SK-N-SH treated with all-trans-retinoic acid at 6 μM for 48 hours (cell line): Measurements from ENCODE around the gene CD180.

Source experiments
- ATAC-seq: fragments of 200-7000 bp; cut with Tn5 transposase; 3 replicates; pipeline ENCODE4 v1.9.1; 2020; ENCODE audit warnings: mild to moderate bottlenecking, moderate library complexity
- BACH2 ChIP-seq: fragments of 250-450 bp; sonication (Bioruptor Pico); IDR thresholded peaks from 2 replicates; pipeline ENCODE4 v1.9.0; 2021; ENCODE audit warnings: mild to moderate bottlenecking, borderline replicate concordance
- CSDC2 ChIP-seq: fragments of 250-450 bp; sonication (Bioruptor Pico); IDR thresholded peaks from 2 replicates; pipeline ENCODE4 v1.5.0; 2020; ENCODE audit warnings: mild to moderate bottlenecking, moderate library complexity
- ESRRG ChIP-seq: fragments of 250-450 bp; sonication (Bioruptor Pico); IDR thresholded peaks from 2 replicates; pipeline ENCODE4 v1.6.1; 2021; ENCODE audit warnings: mild to moderate bottlenecking
- GLIS3 ChIP-seq: fragments of 250-450 bp; sonication (Bioruptor Pico); IDR thresholded peaks from 2 replicates; pipeline ENCODE4 v1.5.0; 2020; ENCODE audit warnings: mild to moderate bottlenecking, moderate library complexity
- ISL1 ChIP-seq: fragments of 250-450 bp; sonication (Bioruptor Pico); IDR thresholded peaks from 2 replicates; pipeline ENCODE4 v2.1.2; 2022; ENCODE audit warnings: mild to moderate bottlenecking, moderate library complexity
- OSR1 ChIP-seq: fragments of 250-450 bp; sonication (Bioruptor Pico); IDR thresholded peaks from 2 replicates; pipeline ENCODE4 v1.8.0; 2022; ENCODE audit warnings: moderate library complexity, mild to moderate bottlenecking, inconsistent platforms
- PPARA ChIP-seq: fragments of 250-450 bp; sonication (Bioruptor Pico); IDR thresholded peaks from 2 replicates; pipeline ENCODE4 v1.5.0; 2020; ENCODE audit warnings: mild to moderate bottlenecking, borderline replicate concordance
- RARB ChIP-seq: fragments of 250-450 bp; sonication (Bioruptor Pico); IDR thresholded peaks from 2 replicates; pipeline ENCODE4 v1.8.0; 2021; ENCODE audit warnings: mild to moderate bottlenecking, moderate library complexity
- ZC3H10 ChIP-seq: fragments of 250-450 bp; sonication (Bioruptor Pico); IDR thresholded peaks from 2 replicates; pipeline ENCODE4 v1.5.1; 2021; ENCODE audit warnings: mild to moderate bottlenecking, moderate library complexity
- ZFP30 ChIP-seq: fragments of 450-650 bp; formaldehyde crosslinking; IDR thresholded peaks from 2 replicates; pipeline ENCODE4 v1.5.0; 2022; ENCODE audit warnings: mild to moderate bottlenecking, moderate library complexity
- ZNF565 ChIP-seq: fragments of 450-650 bp; formaldehyde crosslinking; conservative IDR thresholded peaks from 2 replicates; pipeline ENCODE4 v1.5.0; 2020; ENCODE audit warnings: low read depth, mild to moderate bottlenecking, moderate library complexity
- ZNF8 ChIP-seq: fragments of 450-650 bp; formaldehyde crosslinking; IDR thresholded peaks from 2 replicates; pipeline ENCODE4 v1.5.0; 2020; ENCODE audit warnings: mild to moderate bottlenecking, moderate library complexity
- TF ChIP-seq, protein P1 (sequence below): fragments of 250-450 bp; sonication (Bioruptor Pico); IDR thresholded peaks from 2 replicates; pipeline ENCODE4 v1.8.0; 2020; ENCODE audit warnings: mild to moderate bottlenecking, moderate library complexity, borderline replicate concordance
- TF ChIP-seq, protein P2 (sequence below): fragments of 250-450 bp; sonication (Bioruptor Pico); IDR thresholded peaks from 2 replicates; pipeline ENCODE4 v1.8.0; 2021; ENCODE audit warnings: low read depth, mild to moderate bottlenecking, moderate library complexity, borderline replicate concordance
- TF ChIP-seq, protein P3 (sequence below): fragments of 250-450 bp; sonication (Bioruptor Pico); IDR thresholded peaks from 2 replicates; pipeline ENCODE4 v1.5.1; 2021; ENCODE audit warnings: mild to moderate bottlenecking, moderate library complexity
- TF ChIP-seq, protein P4 (sequence below): fragments of 250-450 bp; sonication (Bioruptor Pico); IDR thresholded peaks from 2 replicates; pipeline ENCODE4 v1.5.0; 2020; ENCODE audit warnings: mild to moderate bottlenecking, moderate library complexity
- TF ChIP-seq, protein P5 (sequence below): fragments of 250-450 bp; sonication (Bioruptor Pico); IDR thresholded peaks from 2 replicates; pipeline ENCODE4 v1.5.1; 2020; ENCODE audit warnings: low read depth, mild to moderate bottlenecking, moderate library complexity

Gene CD180

DNA sequence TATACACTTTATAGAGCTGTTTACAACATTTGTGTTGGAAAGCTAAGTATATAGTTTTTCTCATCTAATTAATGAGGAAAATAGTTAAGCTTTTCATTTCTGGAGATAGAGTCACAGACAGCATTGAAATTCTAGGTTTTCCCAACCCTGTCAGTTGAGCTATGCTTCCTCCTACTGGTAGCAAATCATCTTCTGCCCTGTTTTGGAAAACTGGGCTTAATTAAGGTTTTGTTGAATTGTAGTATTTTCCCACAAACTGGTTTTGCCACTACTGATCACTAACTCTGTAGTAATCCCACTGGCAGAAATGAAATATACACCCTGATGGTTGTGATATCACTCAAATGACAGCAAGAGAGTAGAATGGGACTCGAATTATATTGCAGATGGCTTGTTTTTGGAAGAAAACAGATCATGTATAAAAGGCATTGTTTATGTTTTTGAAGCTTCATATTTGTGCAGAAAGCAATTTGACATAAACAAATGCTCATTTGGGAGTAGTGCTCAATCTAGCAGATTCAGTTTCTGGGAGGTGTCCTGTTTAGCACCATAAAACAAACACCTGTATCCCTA lies 46.6 kb downstream of the CD180 start (continued):
- TF ChIP-seq, protein P1, sequence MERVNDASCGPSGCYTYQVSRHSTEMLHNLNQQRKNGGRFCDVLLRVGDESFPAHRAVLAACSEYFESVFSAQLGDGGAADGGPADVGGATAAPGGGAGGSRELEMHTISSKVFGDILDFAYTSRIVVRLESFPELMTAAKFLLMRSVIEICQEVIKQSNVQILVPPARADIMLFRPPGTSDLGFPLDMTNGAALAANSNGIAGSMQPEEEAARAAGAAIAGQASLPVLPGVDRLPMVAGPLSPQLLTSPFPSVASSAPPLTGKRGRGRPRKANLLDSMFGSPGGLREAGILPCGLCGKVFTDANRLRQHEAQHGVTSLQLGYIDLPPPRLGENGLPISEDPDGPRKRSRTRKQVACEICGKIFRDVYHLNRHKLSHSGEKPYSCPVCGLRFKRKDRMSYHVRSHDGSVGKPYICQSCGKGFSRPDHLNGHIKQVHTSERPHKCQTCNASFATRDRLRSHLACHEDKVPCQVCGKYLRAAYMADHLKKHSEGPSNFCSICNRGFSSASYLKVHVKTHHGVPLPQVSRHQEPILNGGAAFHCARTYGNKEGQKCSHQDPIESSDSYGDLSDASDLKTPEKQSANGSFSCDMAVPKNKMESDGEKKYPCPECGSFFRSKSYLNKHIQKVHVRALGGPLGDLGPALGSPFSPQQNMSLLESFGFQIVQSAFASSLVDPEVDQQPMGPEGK = no peak
- no peak for TF ChIP-seq CSDC2 (CRISPR knock-in tag)
- no peak for TF ChIP-seq GLIS3 (CRISPR knock-in tag)
- no peak for TF ChIP-seq ESRRG (CRISPR knock-in tag)
- no peak for TF ChIP-seq ZNF565 (CRISPR knock-in tag)
- TF ChIP-seq, protein P2, sequence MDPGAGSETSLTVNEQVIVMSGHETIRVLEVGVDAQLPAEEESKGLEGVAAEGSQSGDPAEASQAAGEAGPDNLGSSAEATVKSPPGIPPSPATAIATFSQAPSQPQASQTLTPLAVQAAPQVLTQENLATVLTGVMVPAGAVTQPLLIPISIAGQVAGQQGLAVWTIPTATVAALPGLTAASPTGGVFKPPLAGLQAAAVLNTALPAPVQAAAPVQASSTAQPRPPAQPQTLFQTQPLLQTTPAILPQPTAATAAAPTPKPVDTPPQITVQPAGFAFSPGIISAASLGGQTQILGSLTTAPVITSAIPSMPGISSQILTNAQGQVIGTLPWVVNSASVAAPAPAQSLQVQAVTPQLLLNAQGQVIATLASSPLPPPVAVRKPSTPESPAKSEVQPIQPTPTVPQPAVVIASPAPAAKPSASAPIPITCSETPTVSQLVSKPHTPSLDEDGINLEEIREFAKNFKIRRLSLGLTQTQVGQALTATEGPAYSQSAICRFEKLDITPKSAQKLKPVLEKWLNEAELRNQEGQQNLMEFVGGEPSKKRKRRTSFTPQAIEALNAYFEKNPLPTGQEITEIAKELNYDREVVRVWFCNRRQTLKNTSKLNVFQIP (CRISPR knock-in tag) = no peak
- TF ChIP-seq ISL1 (CRISPR knock-in tag) = no peak
- TF ChIP-seq ZFP30 (CRISPR knock-in tag) = no peak

DNA sequence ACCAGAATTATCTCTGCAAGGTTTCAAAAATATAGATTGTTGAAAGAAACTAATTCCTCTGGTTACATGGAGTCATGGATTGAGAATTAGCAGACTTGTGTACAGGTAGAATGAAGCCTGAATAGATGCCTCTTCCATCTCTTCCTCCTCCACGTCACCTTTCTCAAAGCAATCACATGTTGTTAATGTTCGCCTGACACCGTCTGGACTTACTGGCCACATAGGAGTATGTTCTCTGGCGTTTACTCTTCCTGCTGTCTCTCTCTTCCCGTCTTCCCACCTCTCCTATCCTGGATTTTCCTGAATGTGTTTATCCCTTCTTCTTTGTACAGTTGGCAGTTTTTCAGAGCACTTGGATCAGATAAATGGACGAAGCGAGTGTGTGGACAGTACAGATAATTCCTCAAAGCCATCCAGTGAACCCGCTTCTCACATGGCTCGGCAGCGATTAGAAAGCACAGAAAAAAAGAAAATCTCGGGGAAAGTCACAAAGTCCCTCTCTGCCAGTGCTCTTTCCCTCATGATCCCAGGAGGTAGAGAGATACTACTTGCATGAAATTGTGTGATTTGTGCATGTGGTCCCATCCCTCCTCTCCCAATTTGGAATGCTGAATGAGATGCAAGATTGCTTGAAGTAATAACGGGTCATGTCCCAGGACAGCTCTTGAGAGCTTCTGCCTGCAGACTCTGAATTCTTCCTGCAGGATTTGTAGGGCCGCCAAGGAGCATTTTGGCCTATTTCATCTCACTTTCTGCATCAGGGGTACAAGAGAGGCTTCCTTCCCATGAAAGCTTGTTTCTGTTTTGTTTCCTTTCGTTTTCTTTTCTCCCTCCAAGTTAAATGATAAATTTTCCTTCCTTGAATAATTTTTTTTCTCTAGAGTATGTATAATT lies 47.3 kb downstream of the CD180 start:
- no peak for TF ChIP-seq ZNF8 (CRISPR knock-in tag)
- TF ChIP-seq, protein P1 = no peak
- TF ChIP-seq BACH2 (CRISPR knock-in tag) = no peak
- TF ChIP-seq GLIS3 (CRISPR knock-in tag) = no peak
- TF ChIP-seq, protein P2 (CRISPR knock-in tag) = no peak
- no peak for TF ChIP-seq RARB (CRISPR knock-in tag)
- no peak for TF ChIP-seq OSR1 (CRISPR knock-in tag)
- TF ChIP-seq, protein P3, sequence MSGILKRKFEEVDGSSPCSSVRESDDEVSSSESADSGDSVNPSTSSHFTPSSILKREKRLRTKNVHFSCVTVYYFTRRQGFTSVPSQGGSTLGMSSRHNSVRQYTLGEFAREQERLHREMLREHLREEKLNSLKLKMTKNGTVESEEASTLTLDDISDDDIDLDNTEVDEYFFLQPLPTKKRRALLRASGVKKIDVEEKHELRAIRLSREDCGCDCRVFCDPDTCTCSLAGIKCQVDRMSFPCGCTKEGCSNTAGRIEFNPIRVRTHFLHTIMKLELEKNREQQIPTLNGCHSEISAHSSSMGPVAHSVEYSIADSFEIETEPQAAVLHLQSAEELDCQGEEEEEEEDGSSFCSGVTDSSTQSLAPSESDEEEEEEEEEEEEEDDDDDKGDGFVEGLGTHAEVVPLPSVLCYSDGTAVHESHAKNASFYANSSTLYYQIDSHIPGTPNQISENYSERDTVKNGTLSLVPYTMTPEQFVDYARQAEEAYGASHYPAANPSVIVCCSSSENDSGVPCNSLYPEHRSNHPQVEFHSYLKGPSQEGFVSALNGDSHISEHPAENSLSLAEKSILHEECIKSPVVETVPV (CRISPR knock-in tag) = no peak
- TF ChIP-seq, protein P4, sequence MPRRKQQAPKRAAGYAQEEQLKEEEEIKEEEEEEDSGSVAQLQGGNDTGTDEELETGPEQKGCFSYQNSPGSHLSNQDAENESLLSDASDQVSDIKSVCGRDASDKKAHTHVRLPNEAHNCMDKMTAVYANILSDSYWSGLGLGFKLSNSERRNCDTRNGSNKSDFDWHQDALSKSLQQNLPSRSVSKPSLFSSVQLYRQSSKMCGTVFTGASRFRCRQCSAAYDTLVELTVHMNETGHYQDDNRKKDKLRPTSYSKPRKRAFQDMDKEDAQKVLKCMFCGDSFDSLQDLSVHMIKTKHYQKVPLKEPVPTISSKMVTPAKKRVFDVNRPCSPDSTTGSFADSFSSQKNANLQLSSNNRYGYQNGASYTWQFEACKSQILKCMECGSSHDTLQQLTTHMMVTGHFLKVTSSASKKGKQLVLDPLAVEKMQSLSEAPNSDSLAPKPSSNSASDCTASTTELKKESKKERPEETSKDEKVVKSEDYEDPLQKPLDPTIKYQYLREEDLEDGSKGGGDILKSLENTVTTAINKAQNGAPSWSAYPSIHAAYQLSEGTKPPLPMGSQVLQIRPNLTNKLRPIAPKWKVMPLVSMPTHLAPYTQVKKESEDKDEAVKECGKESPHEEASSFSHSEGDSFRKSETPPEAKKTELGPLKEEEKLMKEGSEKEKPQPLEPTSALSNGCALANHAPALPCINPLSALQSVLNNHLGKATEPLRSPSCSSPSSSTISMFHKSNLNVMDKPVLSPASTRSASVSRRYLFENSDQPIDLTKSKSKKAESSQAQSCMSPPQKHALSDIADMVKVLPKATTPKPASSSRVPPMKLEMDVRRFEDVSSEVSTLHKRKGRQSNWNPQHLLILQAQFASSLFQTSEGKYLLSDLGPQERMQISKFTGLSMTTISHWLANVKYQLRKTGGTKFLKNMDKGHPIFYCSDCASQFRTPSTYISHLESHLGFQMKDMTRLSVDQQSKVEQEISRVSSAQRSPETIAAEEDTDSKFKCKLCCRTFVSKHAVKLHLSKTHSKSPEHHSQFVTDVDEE (CRISPR knock-in tag) = no peak
- no peak for ATAC-seq

DNA sequence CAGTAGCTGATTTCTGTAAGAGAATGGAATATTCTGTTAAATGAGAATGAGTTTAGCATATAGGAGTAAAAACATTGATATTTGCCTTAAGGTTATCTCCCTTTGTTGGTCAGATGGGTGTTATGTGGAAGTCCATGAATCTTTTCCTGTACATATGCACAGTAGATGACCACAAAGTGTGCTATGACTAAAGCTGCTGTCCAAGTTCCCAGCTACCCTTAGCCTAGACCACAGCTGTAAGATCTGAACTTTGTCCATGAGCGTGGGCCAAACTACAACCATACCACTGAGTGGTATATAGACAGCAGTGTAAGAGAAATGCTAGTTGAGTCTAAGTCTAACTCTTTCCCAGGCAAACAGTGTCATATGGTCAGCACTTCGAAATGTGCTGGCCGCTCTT lies 48.8 kb downstream of the CD180 start:
- TF ChIP-seq, protein P5, sequence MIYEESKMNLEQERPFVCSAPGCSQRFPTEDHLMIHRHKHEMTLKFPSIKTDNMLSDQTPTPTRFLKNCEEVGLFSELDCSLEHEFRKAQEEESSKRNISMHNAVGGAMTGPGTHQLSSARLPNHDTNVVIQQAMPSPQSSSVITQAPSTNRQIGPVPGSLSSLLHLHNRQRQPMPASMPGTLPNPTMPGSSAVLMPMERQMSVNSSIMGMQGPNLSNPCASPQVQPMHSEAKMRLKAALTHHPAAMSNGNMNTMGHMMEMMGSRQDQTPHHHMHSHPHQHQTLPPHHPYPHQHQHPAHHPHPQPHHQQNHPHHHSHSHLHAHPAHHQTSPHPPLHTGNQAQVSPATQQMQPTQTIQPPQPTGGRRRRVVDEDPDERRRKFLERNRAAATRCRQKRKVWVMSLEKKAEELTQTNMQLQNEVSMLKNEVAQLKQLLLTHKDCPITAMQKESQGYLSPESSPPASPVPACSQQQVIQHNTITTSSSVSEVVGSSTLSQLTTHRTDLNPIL (CRISPR knock-in tag) = no peak
- TF ChIP-seq, protein P2 (CRISPR knock-in tag) = no peak
- TF ChIP-seq ZNF565 (CRISPR knock-in tag) = no peak
- no peak for TF ChIP-seq ZC3H10 (CRISPR knock-in tag)
- TF ChIP-seq, protein P4 (CRISPR knock-in tag) = no peak
- no peak for TF ChIP-seq PPARA (CRISPR knock-in tag)
- ATAC-seq = no peak
